H1 (cell line): ENCODE data around the gene NXPH2. TPM values are rescaled to one million over a fixed set of nuclear protein-coding genes. Genes with fewer than 3 reads are reported as not detected.

Experiments
- CTCF ChIA-PET: fragments of 300-600 bp; sonication (Branson Sonifier 250); formaldehyde crosslinking; loops from one replicate; lab custom pipeline; 2021; ENCODE audit not compliant: partially characterized antibody; lab: Charles Lee
- POLR2A ChIA-PET: fragments of 300-600 bp; sonication (Branson Sonifier 250); formaldehyde crosslinking; loops from one replicate; lab custom pipeline; 2021; ENCODE audit warnings: inconsistent platforms; ENCODE audit not compliant: partially characterized antibody; lab: Charles Lee
- DNase-seq, 2 experiments: peaks; one replicate each; pipeline versions ENCODE4 v3.0.0 to v3.0.0-alpha.2; 2010 to 2022; ENCODE audit warnings: low spot score in 2 of 2, low read depth in 1 of 2, mixed read lengths in 1 of 2
- FAIRE-seq: peaks from 2 replicates; lab custom pipeline; 2011; peaks lifted over from hg19 to GRCh38; lab: Jason Lieb, UNC
- H2AFZ ChIP-seq: 2 replicates; pipeline ENCODE4 v1.8.1; 2012; ENCODE audit warnings: low read length, inconsistent platforms
- H2AK5ac ChIP-seq: 2 replicates; pipeline ENCODE4 v1.6.1; 2013; ENCODE audit warnings: low read depth, low read length
- H2BK120ac ChIP-seq: replicated peaks from 2 replicates; pipeline ENCODE3; 2013; ENCODE audit warnings: low read depth, low read length, inconsistent platforms
- H2BK12ac ChIP-seq: 2 replicates; pipeline ENCODE4 v1.6.1; 2013; ENCODE audit warnings: low read depth, low read length
- H2BK15ac ChIP-seq: 2 replicates; pipeline ENCODE4 v1.6.1; 2013; ENCODE audit warnings: low read length
- H2BK20ac ChIP-seq: 2 replicates; pipeline ENCODE4 v1.6.1; 2013; ENCODE audit warnings: low read length
- H2BK5ac ChIP-seq: 2 replicates; pipeline ENCODE4 v1.6.1; 2013; ENCODE audit warnings: low read depth, low read length
- H3K14ac ChIP-seq: 2 replicates; pipeline ENCODE4 v1.6.1; 2013; ENCODE audit warnings: inconsistent platforms; ENCODE audit not compliant: insufficient read length
- H3K18ac ChIP-seq: 2 replicates; pipeline ENCODE4 v1.6.1; 2013; ENCODE audit warnings: low read length; ENCODE audit errors: extremely low read depth
- H3K23ac ChIP-seq: 2 replicates; pipeline ENCODE4 v1.6.1; 2013; ENCODE audit warnings: inconsistent platforms; ENCODE audit not compliant: insufficient read length
- H3K23me2 ChIP-seq: 2 replicates; pipeline ENCODE4 v1.6.1; 2013; ENCODE audit warnings: low read depth, low read length
- H3K27ac ChIP-seq: 2 replicates; pipeline ENCODE4 v1.6.1; 2011; ENCODE audit warnings: low read depth, low read length, inconsistent platforms
- H3K27me3 ChIP-seq, 4 experiments: replicated peaks in 1 of 4; 1 replicate in 1 of 4; 2 replicates in 3 of 4; pipeline versions ENCODE4 v1.6.1 to v1.8.1; 2011 to 2013; ENCODE audit warnings: low read length in 3 of 4, mild to moderate bottlenecking in 3 of 4, inconsistent platforms in 2 of 4, mixed read lengths in 2 of 4, moderate library complexity in 1 of 4; ENCODE audit not compliant: control insufficient read depth in 3 of 4, insufficient read depth in 3 of 4; ENCODE audit errors: extremely low read depth in 1 of 4
- H3K36me3 ChIP-seq, 4 experiments: 2 replicates each; pipeline versions ENCODE4 v1.6.1 to v1.8.1; 2011 to 2013; ENCODE audit warnings: mild to moderate bottlenecking in 4 of 4, low read length in 3 of 4, moderate library complexity in 2 of 4, control low read depth in 1 of 4, inconsistent platforms in 1 of 4; ENCODE audit not compliant: insufficient read depth in 4 of 4, control insufficient read depth in 2 of 4
- H3K4ac ChIP-seq: replicated peaks from 2 replicates; pipeline ENCODE3; 2013; ENCODE audit warnings: low read length, low read depth, mixed read lengths, inconsistent platforms; ENCODE audit not compliant: insufficient read length
- H3K4me1 ChIP-seq, 4 experiments: replicated peaks in 1 of 4; 1 replicate in 1 of 4; 2 replicates in 3 of 4; pipeline versions ENCODE4 v1.6.1 to v1.8.1; 2011 to 2013; ENCODE audit warnings: low read length in 3 of 4, inconsistent platforms in 2 of 4, mixed read lengths in 1 of 4; ENCODE audit not compliant: insufficient read depth in 4 of 4, control insufficient read depth in 3 of 4
- H3K4me2 ChIP-seq, 2 experiments: 2 replicates each; pipeline versions ENCODE4 v1.6.1 to v1.8.1; 2011 to 2013; ENCODE audit warnings: low read depth in 2 of 2, low read length in 2 of 2, control low read depth in 1 of 2, inconsistent platforms in 1 of 2, mild to moderate bottlenecking in 1 of 2; ENCODE audit not compliant: insufficient read depth in 1 of 2
- H3K4me3 ChIP-seq, 4 experiments: fragments of 200-600, 300-600 bp in 1 of 4; sonication (generic), shearing (Covaris generic), sonication (Bioruptor Twin) in 1 of 4; 2 replicates each; pipeline versions ENCODE4 v1.5.1 to v1.8.1; 2011 to 2016; ENCODE audit warnings: low read length in 4 of 4, low read depth in 3 of 4, control low read depth in 2 of 4, inconsistent platforms in 2 of 4, mild to moderate bottlenecking in 2 of 4, mixed read lengths in 1 of 4, moderate library complexity in 1 of 4; ENCODE audit not compliant: insufficient read depth in 2 of 4; ENCODE audit errors: extremely low read depth in 1 of 4
- H3K56ac ChIP-seq: replicated peaks from 2 replicates; pipeline ENCODE3; 2013; ENCODE audit warnings: low read depth, mild to moderate bottlenecking, mixed read lengths, low read length, inconsistent platforms; ENCODE audit not compliant: insufficient read length
- H3K79me1 ChIP-seq: 2 replicates; pipeline ENCODE4 v1.6.1; 2013; ENCODE audit warnings: low read depth, low read length, control low read depth
- H3K79me2 ChIP-seq, 2 experiments: 2 replicates each; pipeline versions ENCODE4 v1.6.1 to v1.8.1; 2012 to 2013; ENCODE audit warnings: low read length in 2 of 2, mild to moderate bottlenecking in 2 of 2, inconsistent platforms in 1 of 2; ENCODE audit not compliant: insufficient read depth in 2 of 2, control insufficient read depth in 1 of 2
- H3K9ac ChIP-seq, 4 experiments: replicated peaks in 1 of 4; 1 replicate in 1 of 4; 2 replicates in 3 of 4; pipeline versions ENCODE4 v1.6.1 to v1.8.1; 2011 to 2013; ENCODE audit warnings: low read depth in 3 of 4, low read length in 3 of 4, control low read depth in 2 of 4, mild to moderate bottlenecking in 2 of 4, moderate library complexity in 2 of 4, inconsistent platforms in 1 of 4; ENCODE audit errors: extremely low read depth in 1 of 4
- H3K9me3 ChIP-seq, 2 experiments: 2 replicates each; pipeline versions ENCODE4 v1.6.1 to v1.8.1; 2012 to 2013; ENCODE audit warnings: mild to moderate bottlenecking in 2 of 2, moderate library complexity in 2 of 2, control low read depth in 1 of 2, inconsistent platforms in 1 of 2, low read depth in 1 of 2, low read length in 1 of 2, mixed read lengths in 1 of 2; ENCODE audit not compliant: insufficient read depth in 2 of 2
- H4K20me1 ChIP-seq, 2 experiments: replicated peaks in 1 of 2; 2 replicates each; pipeline versions ENCODE3 to v1.8.1; 2011 to 2013; ENCODE audit warnings: inconsistent platforms in 2 of 2, low read length in 2 of 2, mild to moderate bottlenecking in 1 of 2; ENCODE audit not compliant: insufficient read depth in 2 of 2, control insufficient read depth in 1 of 2
- H4K5ac ChIP-seq: 2 replicates; pipeline ENCODE4 v1.6.1; 2013; ENCODE audit warnings: low read length, low read depth, mixed read lengths, inconsistent platforms; ENCODE audit not compliant: insufficient read length
- H4K8ac ChIP-seq: 2 replicates; pipeline ENCODE4 v1.8.0; 2013; ENCODE audit warnings: mild to moderate bottlenecking, moderate library complexity, low read length, inconsistent platforms; ENCODE audit not compliant: insufficient read depth; ENCODE audit errors: extremely low read depth
- H4K91ac ChIP-seq: replicated peaks from 2 replicates; pipeline ENCODE3; 2013; ENCODE audit warnings: low read length, mixed read lengths, inconsistent platforms; ENCODE audit not compliant: insufficient read length
- GTF2F1 ChIP-seq: IDR thresholded peaks from 2 replicates; pipeline ENCODE4 v1.6.1; 2012; ENCODE audit warnings: low read depth, low read length, improper control_type of control experiment, borderline replicate concordance
- KDM4A ChIP-seq: IDR thresholded peaks from one replicate; pipeline ENCODE4 v1.7.1; 2012; ENCODE audit warnings: low read depth, mild to moderate bottlenecking, moderate library complexity, low read length, inconsistent platforms; ENCODE audit not compliant: severe bottlenecking
- SIN3A ChIP-seq, 2 experiments: IDR thresholded peaks in 1 of 2; conservative IDR thresholded peaks in 1 of 2; 2 replicates each; pipeline ENCODE4 v1.6.1; 2011 to 2012; ENCODE audit warnings: low read length in 2 of 2, improper control_type of control experiment in 1 of 2, low read depth in 1 of 2, mild to moderate bottlenecking in 1 of 2
- SIRT6 ChIP-seq: IDR thresholded peaks from one replicate; pipeline ENCODE4 v1.7.1; 2012; ENCODE audit warnings: low read length, inconsistent platforms
- SP4 ChIP-seq: IDR thresholded peaks from 2 replicates; pipeline ENCODE4 v1.6.1; 2012; ENCODE audit warnings: low read length, inconsistent platforms
- SRF ChIP-seq: IDR thresholded peaks from 2 replicates; pipeline ENCODE4 v1.6.1; 2011; ENCODE audit warnings: mild to moderate bottlenecking, low read depth, low read length, moderate library complexity
- TCF12 ChIP-seq: IDR thresholded peaks from 2 replicates; pipeline ENCODE4 v1.6.1; 2011; ENCODE audit warnings: low read depth, mild to moderate bottlenecking, low read length
- ZNF274 ChIP-seq: IDR thresholded peaks from 2 replicates; pipeline ENCODE4 v1.7.0; 2012; ENCODE audit warnings: low read length, borderline replicate concordance; ENCODE audit errors: extremely low read depth
- WGBS, 2 experiments: shearing (Covaris generic) in 1 of 2; methylation state at CpG; one replicate each; pipeline versions ENCODE4 v1.1.6 to v1.1.7; 2013 to 2015; ENCODE audit warnings: low lambda C conversion rate in 2 of 2, mixed read lengths in 2 of 2, inconsistent platforms in 1 of 2, low coverage in 1 of 2, missing lambda C conversion rate in 1 of 2; ENCODE audit not compliant: insufficient replicate concordance in 2 of 2, insufficient coverage in 1 of 2, insufficient read length in 1 of 2; ENCODE audit errors: extremely low coverage in 1 of 2, missing lambda C conversion rate in 1 of 2; 5-methylcytosine and 5-hydroxymethylcytosine counted together
- polyA plus RNA-seq, 7 experiments: library from polyadenylated mRNA; depleted of rRNA in 3 of 7; stranded (reverse) in 5 of 7; unstranded in 2 of 7; fragments of >200 nt in 5 of 7; fragments of 200-250 nt in 2 of 7; gene quantifications; 1 replicate in 5 of 7; 2 replicates in 1 of 7; 4 replicates in 1 of 7; pipeline versions ENCODE4 v1.2.1 to v1.2.3, GENCODE V29; 2011 to 2013; ENCODE audit warnings: missing spikeins in 2 of 7, mixed read lengths in 2 of 7
- total RNA-seq: library from RNA; stranded (reverse); fragmentation: NEBNext Ultra II Directional; extraction: Animal tissue kit (Norgen Biotek cat#: 25700); gene quantifications from 2 replicates; pipeline ENCODE4 v1.2.1, GENCODE V29; 2021

Gene NXPH2
- total and polyA plus RNA-seq, 2 of the 8 experiments (the other 6 are each of a cell fraction or from before 2014, with no cell fraction given), result 1.9 to 6.9 TPM

- no peak overlapping the region for H3K14ac ChIP-seq
- H3K27ac ChIP-seq, result no peak overlapping the region
- H3K27me3 ChIP-seq, result no peaks in the 10 kb centered on the region
- H3K4me1 ChIP-seq, result no peaks in the 10 kb centered on the region
- no peak overlapping the region for H4K8ac ChIP-seq
- FAIRE-seq, result no peak
- ChIA-PET CTCF (no interaction called here), POLR2A (interaction anchor here (0.6 kb wide), 1 partner anchor 140 kb away, joined by 3 read pairs; no protein-coding TSS in a partner anchor)
- H3K9me3 ChIP-seq, result peaks cover 0 to 7% of the 10 kb centered on the region in 2 experiments; a peak in 1 of 4 replicates
- no peak overlapping the region for H2AK5ac ChIP-seq
- no peak overlapping the region for H3K23ac ChIP-seq
- no peak overlapping the region for H3K56ac ChIP-seq
- no peak for DNase-seq
- no peaks in the 10 kb centered on the region for H3K79me2 ChIP-seq
- H3K79me1 ChIP-seq, result no peaks in the 10 kb centered on the region
- H3K4ac ChIP-seq, result no peak overlapping the region
- no peak overlapping the region for H3K4me2 ChIP-seq
- H2BK120ac ChIP-seq, result no peak overlapping the region
- no peak overlapping the region for H2BK5ac ChIP-seq
- no peaks in the 10 kb centered on the region; the same call in 1 of the 2 replicates for H3K23me2 ChIP-seq
- no peak overlapping the region for H3K4me3 ChIP-seq
- H4K20me1 ChIP-seq, result no peaks in the 10 kb centered on the region
- no peak overlapping the region for H2AFZ ChIP-seq
- H3K36me3 ChIP-seq, result no peaks in the 10 kb centered on the region
- no peak overlapping the region for H3K18ac ChIP-seq
- WGBS, 2 experiments, result 89% methylated on average over 2 of the region's 5 CpGs; no CpG with 5 or more reads in 1 of the 2 experiments
- H2BK15ac ChIP-seq, result no peak overlapping the region
- H3K9ac ChIP-seq, result no peak overlapping the region
- no peak overlapping the region for H2BK20ac ChIP-seq
- H4K91ac ChIP-seq, result no peak overlapping the region
- H4K5ac ChIP-seq, result no peak overlapping the region
- H2BK12ac ChIP-seq, result no peak overlapping the region
- no peak for TF ChIP-seq SIRT6
- TF ChIP-seq SP4, result no peak
- no peak for TF ChIP-seq SIN3A (conservative IDR thresholded peaks at IDR 0.05 in 1 of 2, IDR thresholded peaks at IDR 0.05 in 1 of 2; ENCODE audit: low read depth in 1 of 2, low read length in 2 of 2)
- TF ChIP-seq ZNF274, result no peak
- TF ChIP-seq SRF, result no peak
- TF ChIP-seq GTF2F1, result no peak
- TF ChIP-seq KDM4A, result no peak
- TF ChIP-seq TCF12, result no peak
Measured at GRCh38 chr2:138637686-138638085, 142.5 kb downstream of the NXPH2 start.
